ENCODE measurements around the gene SLC22A4.

Gene SLC22A4

DNA sequence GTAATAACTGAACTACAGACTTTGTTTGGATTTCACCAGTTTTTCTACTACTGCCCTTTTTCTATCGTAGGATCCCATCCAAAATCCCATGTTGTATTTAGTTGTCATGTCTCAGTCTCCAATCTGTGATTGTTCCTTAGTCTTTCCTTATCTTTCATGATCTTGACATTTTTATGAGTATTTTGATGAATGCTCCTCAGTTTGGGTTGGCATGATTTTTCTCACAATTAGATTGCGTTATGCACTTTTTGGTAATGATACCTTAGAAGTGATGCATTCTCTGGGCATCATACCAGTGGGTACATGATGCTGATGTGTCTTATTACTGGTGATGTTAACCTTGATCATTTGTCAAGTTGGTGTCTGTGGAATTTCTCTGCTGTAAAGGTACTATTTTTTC lies 5.7 kb downstream of the SLC22A4 start:
- no peak for DNase-seq (ENCODE audit: low read depth, low spot score)

- DNase-seq (ENCODE audit: low read depth, low spot score): no peak
Observed at GRCh38 chr5:132300577-132301343, 6.6 kb downstream of the SLC22A4 start.

GRCh38 chr5:132301344-132302271 lies 7.4 kb downstream of the SLC22A4 start:
- DNase-seq (ENCODE audit: low read depth, low spot score): no peak

DNA sequence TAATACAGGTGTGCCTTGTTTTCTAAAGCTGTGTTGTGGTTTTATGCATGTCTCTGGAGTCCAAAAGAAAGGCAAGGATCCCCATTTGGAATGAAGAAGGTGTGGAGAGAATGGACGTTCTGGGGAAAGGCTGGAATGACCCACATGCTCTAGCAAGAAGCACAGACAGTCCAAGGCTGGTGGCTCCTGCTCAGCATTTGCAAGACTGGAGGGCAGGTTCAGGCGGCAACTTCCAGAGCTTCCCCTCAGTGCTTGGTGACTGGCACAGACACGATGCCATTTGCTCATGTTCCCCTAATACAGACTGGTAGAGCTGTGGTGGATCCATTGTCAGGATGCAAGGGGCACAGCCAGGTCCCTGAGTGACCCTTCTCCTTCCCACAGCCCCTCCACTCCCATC lies 8.2 kb downstream of the SLC22A4 start:
- no peak for DNase-seq (ENCODE audit: low read depth, low spot score)

- no peak for DNase-seq (ENCODE audit: low read depth, low spot score)
Observed at GRCh38 chr5:132303589-132303988, 9.4 kb downstream of the SLC22A4 start.

- DNase-seq (ENCODE audit: low read depth, low spot score): no peak
Observed at GRCh38 chr5:132305420-132305819, 11.2 kb downstream of the SLC22A4 start.

DNA sequence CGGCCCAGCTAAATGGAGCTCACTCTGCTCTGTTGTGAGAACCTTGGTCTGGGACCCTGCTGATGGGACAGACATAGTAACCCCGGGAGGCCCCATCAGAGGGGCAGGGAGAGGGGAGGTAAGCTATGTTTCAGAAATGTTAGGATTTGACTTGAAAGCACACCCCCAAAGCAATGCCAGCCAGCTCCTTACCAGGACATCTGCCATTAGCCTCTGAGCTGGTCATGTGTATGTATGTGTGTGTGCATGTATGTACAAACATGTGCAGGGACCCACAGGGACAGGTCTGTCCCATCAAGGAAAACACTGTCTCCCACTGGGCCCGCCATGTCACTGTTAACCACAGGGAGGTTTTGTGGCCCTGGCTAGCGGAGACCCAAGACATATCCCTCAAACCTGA lies 14.5 kb downstream of the SLC22A4 start:
- no peak for DNase-seq (ENCODE audit: low read depth, low spot score)

GRCh38 chr5:132309679-132310078 lies 15.5 kb downstream of the SLC22A4 start:
- DNase-seq (ENCODE audit: low read depth, low spot score): no peak

DNA sequence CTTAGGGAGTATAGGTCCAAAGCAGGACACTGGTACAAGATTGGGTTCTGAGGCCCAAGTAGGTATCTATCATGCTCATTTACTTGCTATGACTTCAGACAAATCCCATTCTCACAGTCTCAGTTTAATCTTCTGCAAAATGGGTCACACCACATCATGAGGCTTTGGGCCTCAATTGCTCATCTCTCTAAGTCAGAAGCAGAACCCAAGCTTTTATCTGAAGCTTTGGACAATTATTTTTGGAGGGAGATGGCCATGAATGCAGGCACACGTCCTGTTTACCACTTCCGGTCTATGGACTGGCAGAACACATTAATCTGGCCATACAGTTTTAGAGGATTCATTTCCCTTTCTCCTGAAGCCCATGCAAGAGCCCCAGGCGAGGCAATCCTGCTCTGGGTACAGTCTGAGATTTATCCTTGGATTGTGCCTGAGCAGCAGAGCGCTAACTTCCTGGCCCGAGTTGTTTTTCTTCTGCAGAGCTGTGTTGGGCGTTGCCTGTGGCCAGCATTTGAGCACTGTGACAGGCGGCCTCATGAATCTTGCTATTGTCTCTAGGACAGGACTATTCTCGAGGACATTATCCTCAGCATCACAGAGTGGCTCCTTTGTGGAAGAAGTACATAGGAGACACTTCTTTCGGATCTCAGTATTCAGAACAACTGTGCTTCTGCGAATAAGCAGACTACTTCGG lies 16.1 kb downstream of the SLC22A4 start:
- no peak for DNase-seq (ENCODE audit: low read depth, low spot score)

GRCh38 chr5:132313366-132313765 lies 19.2 kb downstream of the SLC22A4 start:
- no peak for DNase-seq (ENCODE audit: low read depth, low spot score)

GRCh38 chr5:132313961-132314432 lies 19.8 kb downstream of the SLC22A4 start:
- no peak for DNase-seq (ENCODE audit: low read depth, low spot score)

GRCh38 chr5:132315529-132316067 lies 21.4 kb downstream of the SLC22A4 start:
- no peak for DNase-seq (ENCODE audit: low read depth, low spot score)

DNA sequence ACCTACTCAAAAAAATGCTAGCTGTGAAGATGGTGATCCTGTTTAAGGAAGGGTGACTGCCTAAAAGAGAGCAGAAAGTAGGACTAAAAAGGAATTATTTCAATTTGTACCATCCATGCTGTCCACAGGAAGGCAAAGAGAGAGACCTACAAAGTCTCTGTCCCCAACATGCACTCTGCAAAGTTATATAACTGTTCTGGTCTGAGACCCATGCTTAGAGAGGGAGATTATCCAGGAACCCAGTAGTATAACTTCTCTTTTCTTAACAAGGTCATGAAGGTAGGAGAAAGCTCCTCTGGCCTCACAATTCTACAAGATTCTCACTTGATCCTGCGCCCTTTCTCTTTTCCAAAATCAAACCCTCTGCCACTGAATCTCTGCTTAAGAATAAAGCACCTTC lies 25.8 kb downstream of the SLC22A4 start:
- DNase-seq (ENCODE audit: low read depth, low spot score): no peak

- no peak for DNase-seq (ENCODE audit: low read depth, low spot score)
Observed at GRCh38 chr5:132321109-132321721, 27.0 kb downstream of the SLC22A4 start.

- DNase-seq (ENCODE audit: low read depth, low spot score): no peak
Observed at GRCh38 chr5:132322266-132322665, 28.1 kb downstream of the SLC22A4 start.

DNA sequence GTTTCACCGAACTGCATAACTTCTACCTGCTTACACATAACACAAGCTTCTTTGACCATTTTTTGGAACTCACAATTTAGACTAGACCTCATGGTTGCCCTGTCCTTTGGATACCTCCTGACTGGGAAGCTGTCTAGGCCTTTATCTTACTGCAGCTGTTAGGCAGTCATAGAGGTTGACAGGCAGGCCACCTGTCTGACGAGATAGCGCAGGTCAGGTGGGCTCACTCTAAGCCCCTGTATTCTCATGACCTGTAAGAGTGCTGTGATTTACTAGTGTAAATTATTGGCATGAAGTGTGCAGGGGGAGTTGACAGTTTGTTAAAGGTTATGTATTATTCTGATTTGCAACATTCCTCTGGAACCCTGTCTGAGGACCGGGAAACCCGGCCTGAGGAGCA lies 29.0 kb downstream of the SLC22A4 start:
- DNase-seq (ENCODE audit: low read depth, low spot score): no peak

DNA sequence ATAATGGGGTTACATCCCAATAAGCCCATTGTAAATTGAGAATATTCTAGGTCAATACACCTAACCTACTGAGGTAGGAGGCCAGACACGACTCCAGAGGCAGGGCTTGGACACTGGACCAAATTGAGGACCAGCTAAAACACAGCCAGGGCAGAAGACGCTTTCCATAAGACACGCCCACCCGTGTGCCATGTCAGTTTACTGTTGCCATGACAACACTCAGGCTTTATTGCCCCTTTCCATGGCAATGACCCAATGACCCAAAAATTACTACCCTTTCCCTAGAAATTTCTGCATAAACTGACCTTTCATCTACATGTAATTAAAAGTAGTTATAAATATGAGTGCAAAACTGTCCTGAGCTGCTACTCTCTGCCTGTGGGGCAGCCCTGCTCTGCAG lies 31.5 kb downstream of the SLC22A4 start:
- no peak for DNase-seq (ENCODE audit: low read depth, low spot score)

GRCh38 chr5:132327252-132327955 lies 33.2 kb downstream of the SLC22A4 start:
- no peak for DNase-seq (ENCODE audit: low read depth, low spot score)

- DNase-seq (ENCODE audit: low read depth, low spot score): no peak
Observed at GRCh38 chr5:132334812-132335211, 40.6 kb downstream of the SLC22A4 start.

DNA sequence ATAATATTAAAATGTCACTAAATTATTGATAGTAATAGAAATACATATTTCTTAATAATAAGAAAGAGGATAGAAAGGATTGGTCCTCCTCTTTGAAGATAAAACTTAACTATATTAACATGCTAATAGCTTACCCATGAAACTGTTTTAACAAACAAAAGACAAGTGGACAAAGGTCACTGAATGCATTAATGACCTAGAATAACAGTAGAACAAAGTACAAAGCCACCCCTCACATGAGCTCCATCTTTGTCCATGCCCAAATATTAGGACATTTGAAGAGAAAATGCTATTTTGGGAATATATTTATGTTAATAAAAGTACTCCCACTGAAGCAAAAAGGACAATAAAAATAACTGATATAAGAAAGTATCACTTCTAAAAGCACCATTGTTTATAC lies 41.2 kb downstream of the SLC22A4 start:
- no peak for DNase-seq (ENCODE audit: low read depth, low spot score)

DNA sequence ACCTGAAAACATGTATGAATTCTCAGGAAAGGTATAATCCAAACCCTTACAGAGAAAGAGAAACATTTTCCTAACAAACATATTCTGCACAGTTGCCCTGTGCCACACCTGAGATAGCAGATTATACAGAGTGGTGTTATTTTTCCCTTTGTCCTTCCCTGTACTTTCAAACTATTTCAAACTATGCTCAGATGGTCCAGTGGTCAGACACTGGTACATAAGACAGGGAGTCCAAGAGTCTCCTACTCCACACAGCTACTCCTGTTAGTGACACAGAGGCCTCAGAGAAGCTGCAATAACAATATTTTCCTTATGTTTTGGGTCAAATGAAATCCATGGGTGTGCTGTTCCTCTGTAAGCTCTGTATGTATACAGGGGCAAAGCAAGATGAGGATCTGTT lies 45.3 kb downstream of the SLC22A4 start:
- DNase-seq (ENCODE audit: low read depth, low spot score): no peak

All from smooth muscle cell of the brain vasculature (primary cell).